Endothelial cell of umbilical vein (primary cell): Measurements from ENCODE around the gene CPA2.

ENCODE experiments used
- EZH2 ChIP-seq: IDR thresholded peaks from 2 replicates; pipeline ENCODE4 v1.6.1; 2012; ENCODE audit warnings: borderline replicate concordance, low read depth, mild to moderate bottlenecking, moderate library complexity, low read length, inconsistent platforms; ENCODE audit not compliant: severe bottlenecking
- JUN ChIP-seq: IDR thresholded peaks from 2 replicates; pipeline ENCODE4 v1.6.1; 2011; ENCODE audit warnings: borderline replicate concordance, low read depth; ENCODE audit not compliant: insufficient read length, insufficient read depth
- MAX ChIP-seq: IDR thresholded peaks from 2 replicates; pipeline ENCODE4 v1.6.1; 2011; ENCODE audit not compliant: insufficient read depth, insufficient read length
- POLR2A ChIP-seq: IDR thresholded peaks from 2 replicates; pipeline ENCODE4 v1.6.1; 2012; ENCODE audit warnings: low read depth, mild to moderate bottlenecking, control low read depth, low read length
- POLR2AphosphoS5 ChIP-seq: IDR thresholded peaks from 2 replicates; pipeline ENCODE4 v1.6.1; 2012; ENCODE audit warnings: low read depth, mild to moderate bottlenecking, control low read depth, low read length, moderate library complexity; ENCODE audit not compliant: insufficient read depth
- TF ChIP-seq, protein P1 (sequence below), 2 donors: IDR thresholded peaks; 1 replicate in 1 of 2; 2 replicates in 1 of 2; pipeline ENCODE4 v1.5.1; 2011; ENCODE audit warnings: low read length in 2 of 2, mild to moderate bottlenecking in 2 of 2, moderate library complexity in 2 of 2, control low read depth in 1 of 2, inconsistent platforms in 1 of 2, low read depth in 1 of 2; ENCODE audit not compliant: insufficient read depth in 1 of 2; ENCODE audit errors: extremely low read depth in 1 of 2

DNA sequence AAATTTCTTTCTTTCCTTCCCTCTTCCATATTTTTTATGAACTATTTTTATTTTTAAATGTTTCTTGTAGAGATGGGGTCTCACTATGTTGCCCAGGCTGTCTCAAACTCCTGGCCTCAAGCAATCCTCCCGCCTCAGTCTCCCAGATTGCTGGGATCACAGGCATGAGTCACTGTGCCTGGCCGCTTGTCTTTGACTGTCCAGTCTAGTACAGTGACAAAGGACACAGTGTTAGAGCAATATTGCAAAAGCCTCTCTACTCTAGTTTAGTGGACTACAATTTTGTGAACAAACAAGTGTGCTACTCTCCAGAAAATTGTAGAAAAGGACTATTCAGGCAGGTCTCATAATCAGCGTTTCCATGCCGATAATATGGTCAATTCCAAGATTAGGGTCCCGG, 37.3 kb downstream of the CPA2 start:
- TF ChIP-seq EZH2 (no peak), POLR2AphosphoS5 (no peak), POLR2A (no peak), MAX (no peak), JUN (no peak)
- TF ChIP-seq, protein P1, sequence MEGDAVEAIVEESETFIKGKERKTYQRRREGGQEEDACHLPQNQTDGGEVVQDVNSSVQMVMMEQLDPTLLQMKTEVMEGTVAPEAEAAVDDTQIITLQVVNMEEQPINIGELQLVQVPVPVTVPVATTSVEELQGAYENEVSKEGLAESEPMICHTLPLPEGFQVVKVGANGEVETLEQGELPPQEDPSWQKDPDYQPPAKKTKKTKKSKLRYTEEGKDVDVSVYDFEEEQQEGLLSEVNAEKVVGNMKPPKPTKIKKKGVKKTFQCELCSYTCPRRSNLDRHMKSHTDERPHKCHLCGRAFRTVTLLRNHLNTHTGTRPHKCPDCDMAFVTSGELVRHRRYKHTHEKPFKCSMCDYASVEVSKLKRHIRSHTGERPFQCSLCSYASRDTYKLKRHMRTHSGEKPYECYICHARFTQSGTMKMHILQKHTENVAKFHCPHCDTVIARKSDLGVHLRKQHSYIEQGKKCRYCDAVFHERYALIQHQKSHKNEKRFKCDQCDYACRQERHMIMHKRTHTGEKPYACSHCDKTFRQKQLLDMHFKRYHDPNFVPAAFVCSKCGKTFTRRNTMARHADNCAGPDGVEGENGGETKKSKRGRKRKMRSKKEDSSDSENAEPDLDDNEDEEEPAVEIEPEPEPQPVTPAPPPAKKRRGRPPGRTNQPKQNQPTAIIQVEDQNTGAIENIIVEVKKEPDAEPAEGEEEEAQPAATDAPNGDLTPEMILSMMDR (IDR thresholded peaks at IDR 0.05; ENCODE audit: extremely low read depth in 1 of 2, insufficient read depth in 1 of 2, low read depth in 1 of 2, low read length in 2 of 2) = no peak
